Measurements from ENCODE around the gene COL25A1. TPM values are rescaled to one million over a fixed set of nuclear protein-coding genes. Genes with fewer than 3 reads are reported as not detected.

Gene COL25A1
- total RNA-seq, 1 experiment from 2014 or later, result not detected

GRCh38 chr4:109083911-109084310 is 218.5 kb downstream of the COL25A1 start:
- Histone ChIP-seq H3K9me2 (ENCODE audit: insufficient read depth) (no peaks in the 10 kb centered on the region), H3K27ac (ENCODE audit: low read depth, low read length) (no peak overlapping the region), H3K4me1 (ENCODE audit: control insufficient read depth in 1 of 2, insufficient read depth in 2 of 2, low read length in 2 of 2) (no peaks in the 10 kb centered on the region), H4K20me1 (ENCODE audit: insufficient read depth) (no peaks in the 10 kb centered on the region), H3K4me2 (ENCODE audit: low read length) (no peak overlapping the region), H3K27me3 (ENCODE audit: insufficient read depth, low read length) (peaks cover 65% of the 10 kb centered on the region), H2AFZ (ENCODE audit: low read depth, low read length, poor library complexity, severe bottlenecking) (no peak overlapping the region), H3K4me3 (replicated peaks in 1 of 2; ENCODE audit: low read depth in 1 of 2, low read length in 2 of 2) (no peak overlapping the region), H3K9me3 (ENCODE audit: control insufficient read depth in 1 of 2, insufficient read depth in 1 of 2, low read depth in 1 of 2, low read length in 2 of 2) (no peaks in the 10 kb centered on the region), H3K36me3 (ENCODE audit: control insufficient read depth in 1 of 2, insufficient read depth in 2 of 2, low read length in 2 of 2) (no peaks in the 10 kb centered on the region), H3K9ac (ENCODE audit: low read length) (no peak overlapping the region), H3K79me2 (ENCODE audit: insufficient read depth, low read length) (no peaks in the 10 kb centered on the region)
- POLR2A ChIA-PET, result no interaction called here
- RAD21 ChIA-PET (ENCODE audit: low non-redundant PET in 1 of 2, low total read pairs in 2 of 2, uncharacterized antibody in 2 of 2, unreplicated experiment in 2 of 2), result no interaction called here
- intact Hi-C loops (cut with micrococcal nuclease), result no loop called here
- no peak for ATAC-seq
- TF ChIP-seq POLR2AphosphoS5 (IDR thresholded peaks at IDR 0.05; ENCODE audit: low read depth, low read length) (no peak), RAD21 (IDR thresholded peaks at IDR 0.05; ENCODE audit: low read depth) (no peak), MAX (IDR thresholded peaks at IDR 0.05) (no peak), YY1 (IDR thresholded peaks at IDR 0.05; ENCODE audit: extremely low read depth, insufficient replicate concordance, low read depth, low read length) (no peak), ZBTB33 (IDR thresholded peaks at IDR 0.05; ENCODE audit: extremely low read depth, insufficient replicate concordance, low read length) (no peak), CBX3 (IDR thresholded peaks at IDR 0.05; ENCODE audit: low read depth) (no peak), SRF (IDR thresholded peaks at IDR 0.05; ENCODE audit: low read depth) (no peak), EZH2 (IDR thresholded peaks at IDR 0.05) (no peak), TCF7L2 (IDR thresholded peaks at IDR 0.05; ENCODE audit: borderline replicate concordance, extremely low read depth, insufficient read depth, insufficient read length) (no peak), SP1 (IDR thresholded peaks at IDR 0.05; ENCODE audit: low read depth) (no peak)
- DNase-seq (ENCODE audit: low read depth, low spot score), result no peak
- CTCF ChIA-PET, result no interaction called here
- BruUV-seq (replicated peaks), result no TSS peak
